DMS 273 treated with DMSO at 0.1 percent for 48 hours (cell line): ENCODE measurements around the gene TENM3.

Source experiments
- DNase-seq: peaks from one replicate; lab custom pipeline; 2025; lab: John Stamatoyannopoulos, UW

The TENM3 gene

DNA sequence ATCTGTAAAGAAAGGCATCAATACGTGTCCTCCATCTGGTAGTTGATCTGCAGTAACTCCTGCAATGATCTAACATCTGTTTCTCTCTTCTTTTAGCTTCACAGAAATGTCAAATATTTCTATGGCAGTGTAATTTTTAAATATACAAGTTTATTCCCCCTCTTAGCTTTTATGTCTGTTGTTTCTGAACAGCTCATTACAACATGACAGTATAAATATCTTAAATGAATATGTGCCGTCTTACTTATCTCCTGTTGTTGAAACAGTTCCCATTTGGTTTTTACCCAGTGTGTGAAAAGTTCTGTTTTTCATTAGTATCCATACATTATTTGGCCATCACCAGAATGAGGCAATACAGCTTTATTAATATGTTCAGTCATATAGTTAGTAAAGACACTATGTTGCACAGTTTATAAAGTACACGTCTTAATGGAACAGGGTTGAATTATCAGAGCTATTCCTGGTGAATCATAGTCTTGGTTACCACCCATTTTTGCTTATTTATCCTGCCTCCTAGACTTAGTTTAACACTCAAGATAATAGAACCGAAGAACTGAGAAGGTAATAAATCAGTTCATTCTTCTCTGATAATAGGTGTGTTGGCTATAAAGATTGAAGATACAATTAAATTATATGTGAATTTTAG lies 321.6 kb downstream of the TENM3 start:
- DNase-seq = no peak

- DNase-seq = no peak
Observed at GRCh38 chr4:182567119-182567518, 323.9 kb downstream of the TENM3 start.

DNA sequence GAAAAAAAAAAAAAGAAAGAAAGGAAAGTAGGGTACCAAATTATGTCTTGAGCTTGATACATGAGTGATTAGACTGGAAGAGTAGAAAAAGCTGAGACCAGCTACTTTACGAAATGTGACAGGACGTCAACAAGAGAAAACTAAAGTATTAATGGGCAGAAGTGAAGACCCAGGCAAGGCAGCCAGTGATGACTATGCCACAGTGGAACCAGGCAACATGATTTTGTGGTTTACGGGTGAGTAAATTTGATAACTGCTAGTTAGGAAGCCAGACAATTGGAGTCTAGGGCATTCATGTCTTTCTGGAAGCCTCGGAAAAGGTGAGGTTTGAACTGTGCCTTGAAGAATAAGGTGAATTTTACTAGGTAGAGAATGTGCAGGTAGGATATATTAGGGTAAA lies 326.4 kb downstream of the TENM3 start:
- DNase-seq = no peak

- no peak for DNase-seq
Observed at GRCh38 chr4:182574706-182575105, 331.5 kb downstream of the TENM3 start.

DNA sequence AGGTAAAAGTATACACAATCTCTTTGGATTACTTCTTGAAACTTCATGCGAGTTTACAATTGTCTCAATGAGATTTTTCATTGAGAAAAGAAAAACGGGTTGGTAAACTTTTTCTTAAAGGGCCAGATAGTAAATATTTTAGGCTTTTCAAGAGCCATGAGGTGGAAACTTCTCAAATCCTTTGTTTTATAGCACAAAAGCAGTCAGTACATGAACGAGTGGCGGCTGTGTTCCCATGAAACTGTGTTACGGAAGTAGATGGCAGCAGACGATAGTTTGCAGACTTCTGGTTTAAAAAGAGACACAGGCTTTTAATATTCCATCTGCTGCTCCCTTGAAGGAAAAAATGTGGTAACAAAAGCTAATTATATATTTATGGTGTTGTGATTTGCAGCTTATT lies 332.0 kb downstream of the TENM3 start:
- no peak for DNase-seq

DNA sequence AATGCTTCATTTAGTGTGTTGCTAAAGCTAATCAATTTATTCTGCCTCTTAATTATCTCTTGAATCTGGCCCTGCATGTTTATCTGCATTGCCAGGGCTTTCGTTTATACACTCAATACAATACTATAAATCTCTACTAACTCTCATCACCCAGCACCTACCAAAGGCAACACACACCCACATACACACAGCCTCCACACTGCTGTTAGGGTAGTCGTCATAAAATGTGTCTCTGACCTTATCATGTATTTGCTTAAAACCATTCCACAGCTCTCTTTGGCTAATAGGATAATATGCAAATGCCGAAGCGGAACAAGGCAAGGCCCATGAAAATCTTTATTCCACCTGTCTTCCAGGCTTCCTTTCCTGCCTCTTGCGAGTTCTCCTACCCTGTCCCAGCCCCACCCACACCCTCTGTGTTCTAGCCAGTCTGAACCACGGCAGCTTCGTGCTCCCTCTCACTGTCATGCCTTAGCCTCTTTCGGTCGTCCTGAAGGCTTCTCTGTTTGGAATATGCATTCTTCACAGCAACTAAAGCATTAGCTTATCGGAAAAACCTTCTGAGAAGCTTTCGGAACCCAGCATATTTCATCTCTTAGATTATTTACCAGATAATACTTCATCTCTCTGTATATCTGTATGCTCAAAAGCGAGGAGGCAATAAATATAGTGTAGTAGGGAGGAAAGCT lies 333.5 kb downstream of the TENM3 start:
- DNase-seq = no peak

- DNase-seq = no peak
Observed at GRCh38 chr4:182577411-182577810, 334.2 kb downstream of the TENM3 start.

- no peak for DNase-seq
Observed at GRCh38 chr4:182578402-182578801, 335.2 kb downstream of the TENM3 start.

- no peak for DNase-seq
Observed at GRCh38 chr4:182582245-182582644, 339.0 kb downstream of the TENM3 start.

DNA sequence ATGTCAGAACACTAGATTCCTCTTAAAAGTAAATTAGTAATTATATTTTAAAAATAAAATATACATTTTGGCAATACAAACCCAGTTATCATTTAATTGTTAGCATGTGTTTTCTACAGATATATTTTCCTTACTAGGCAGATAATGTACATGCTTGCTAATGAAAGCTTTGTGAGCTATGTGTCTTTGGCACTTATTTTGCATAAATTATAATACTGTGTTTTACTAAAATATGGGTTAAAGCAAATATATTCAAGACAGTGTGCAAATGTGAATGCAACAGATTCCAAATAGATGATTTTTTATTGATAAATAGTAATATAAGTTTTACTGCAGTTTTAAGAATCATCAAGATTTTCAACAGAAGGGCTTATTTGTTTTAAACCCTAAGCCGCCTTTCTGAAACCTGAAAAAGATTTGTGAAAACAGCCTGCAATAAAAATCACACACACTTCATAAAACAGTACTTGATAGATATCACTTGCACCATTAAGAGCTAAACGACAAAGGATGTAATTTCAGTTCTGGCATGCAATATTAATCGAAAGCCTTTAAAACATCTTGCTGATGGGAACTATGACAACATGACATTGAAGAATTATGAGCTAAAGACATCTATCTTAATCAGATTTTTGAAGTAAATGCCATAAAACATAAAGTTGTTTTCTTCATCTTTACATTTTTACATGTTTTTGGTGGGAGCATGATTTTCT lies 340.7 kb downstream of the TENM3 start:
- DNase-seq = no peak

DNA sequence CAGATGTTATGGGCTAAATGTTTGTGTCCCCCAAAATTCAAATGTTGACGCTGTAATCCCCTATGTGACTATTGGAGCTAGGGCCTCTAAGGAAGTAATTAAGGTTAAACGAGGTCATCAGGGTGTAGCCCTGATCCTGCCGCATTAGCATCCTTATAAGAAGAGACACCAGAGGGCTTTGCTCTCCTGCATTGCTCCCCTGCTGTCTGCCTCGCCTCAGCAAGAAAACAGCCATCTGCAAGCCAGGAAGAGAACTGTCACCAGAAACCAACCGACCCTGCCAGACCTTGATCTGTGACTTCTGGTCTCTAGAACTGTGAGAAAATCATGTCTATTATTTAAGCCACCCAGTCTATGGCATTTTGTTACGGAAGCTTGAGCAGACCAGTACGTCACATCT lies 342.1 kb downstream of the TENM3 start:
- no peak for DNase-seq

GRCh38 chr4:182589100-182589499 lies 345.9 kb downstream of the TENM3 start:
- DNase-seq = no peak

DNA sequence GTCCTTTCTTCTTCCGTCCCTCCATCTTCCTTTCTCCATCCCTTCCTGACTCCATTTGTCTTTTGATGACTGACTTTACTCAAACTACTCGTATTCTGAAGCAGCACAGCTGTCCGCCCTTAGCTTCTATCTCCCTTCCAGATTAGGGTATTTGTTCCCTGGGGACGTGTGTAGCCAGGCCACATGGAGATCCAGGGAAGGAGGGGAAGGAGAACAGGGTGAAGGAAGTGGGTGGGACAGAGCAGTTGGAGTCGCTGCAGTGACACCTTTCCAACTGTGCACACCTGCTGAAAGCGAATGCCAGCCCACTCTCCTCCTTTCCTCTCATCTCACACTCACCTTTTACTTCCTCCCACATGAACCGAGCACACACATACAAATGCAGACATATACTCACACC lies 350.2 kb downstream of the TENM3 start:
- DNase-seq = no peak

- no peak for DNase-seq
Observed at GRCh38 chr4:182593864-182594263, 350.7 kb downstream of the TENM3 start.

- DNase-seq = peak; percentile 81
Observed at GRCh38 chr4:182600093-182600492, 356.9 kb downstream of the TENM3 start.

DNA sequence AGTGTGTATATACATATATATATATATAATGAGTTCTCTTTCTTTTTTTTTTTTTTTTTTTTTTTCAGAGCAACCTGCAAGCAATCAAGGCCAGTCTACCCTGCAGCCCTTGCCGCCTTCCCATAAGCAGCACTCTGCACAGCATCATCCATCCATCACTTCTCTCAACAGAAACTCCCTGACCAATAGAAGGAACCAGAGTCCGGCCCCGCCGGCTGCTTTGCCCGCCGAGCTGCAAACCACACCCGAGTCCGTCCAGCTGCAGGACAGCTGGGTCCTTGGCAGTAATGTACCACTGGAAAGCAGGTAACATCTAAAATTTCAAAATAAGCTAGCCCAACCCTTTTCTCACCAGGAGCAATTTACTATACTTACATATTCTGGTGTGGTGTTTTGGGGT lies 357.7 kb downstream of the TENM3 start:
- DNase-seq = no peak

GRCh38 chr4:182604161-182604622 lies 361.0 kb downstream of the TENM3 start:
- no peak for DNase-seq

DNA sequence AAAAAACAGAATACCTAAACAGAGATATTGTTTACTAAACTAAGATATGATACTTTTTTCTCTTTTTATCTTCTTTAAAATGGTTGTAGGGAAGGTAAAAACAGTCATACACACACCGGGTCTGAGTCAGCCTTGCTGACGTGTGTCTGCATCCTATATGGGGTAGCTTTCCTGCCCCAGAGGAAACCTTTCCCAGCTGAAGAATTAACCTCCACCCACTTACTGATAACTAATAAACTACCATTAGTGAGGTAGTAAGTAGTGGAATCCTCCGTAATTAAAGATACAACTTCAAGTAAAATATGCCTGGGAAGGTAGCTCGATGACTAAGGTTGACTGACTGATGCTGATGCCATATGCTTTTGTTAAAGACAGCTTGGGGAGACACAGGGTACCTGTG lies 361.8 kb downstream of the TENM3 start:
- no peak for DNase-seq

GRCh38 chr4:182608525-182608924 lies 365.3 kb downstream of the TENM3 start:
- no peak for DNase-seq

- DNase-seq = no peak
Observed at GRCh38 chr4:182616476-182616875, 373.3 kb downstream of the TENM3 start.

GRCh38 chr4:182619660-182620059 lies 376.5 kb downstream of the TENM3 start:
- no peak for DNase-seq

DNA sequence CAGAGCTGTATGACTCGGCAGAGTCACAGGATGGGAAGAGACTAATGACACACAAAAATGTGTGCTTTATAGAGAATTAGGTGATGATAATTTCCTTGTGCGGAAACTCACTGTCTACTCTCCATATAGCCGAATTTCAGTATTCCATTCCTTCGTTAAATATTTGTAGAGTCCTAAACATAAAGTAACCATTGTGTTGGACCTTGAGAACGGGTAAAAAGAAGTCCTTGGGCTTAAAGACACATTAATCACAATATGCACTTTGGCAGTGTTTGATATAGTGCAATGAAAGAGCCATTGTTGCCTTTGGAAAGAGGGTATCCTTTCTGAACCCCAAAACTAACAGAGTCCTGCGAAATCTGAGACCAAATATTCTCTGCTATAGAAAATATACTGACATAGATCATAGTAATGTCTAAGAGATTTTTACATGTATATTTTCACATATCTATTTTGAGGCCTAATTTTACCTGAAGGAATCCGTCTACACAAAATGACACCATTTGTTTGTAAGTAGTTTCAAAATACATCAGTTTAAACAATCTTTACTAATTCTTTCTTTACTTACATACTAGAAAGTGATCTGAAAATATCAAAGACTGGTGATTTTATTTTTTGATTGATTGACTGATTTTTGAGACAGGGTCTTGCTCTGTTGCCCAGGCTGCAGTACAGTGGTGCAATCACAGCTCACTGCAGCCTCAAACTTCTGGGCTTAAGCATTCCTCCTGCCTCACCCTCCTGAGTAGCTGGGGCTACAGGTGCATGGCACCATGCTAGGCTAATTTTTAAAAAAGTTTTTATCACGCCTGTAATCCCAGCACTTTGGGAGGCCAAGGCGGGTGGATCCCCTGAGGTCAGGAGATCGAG lies 377.1 kb downstream of the TENM3 start:
- DNase-seq = no peak
